Limb (tissue), 2 donors: Measurements from ENCODE around the gene EFCAB12.
"Not testable (repeated sequence)": the region's sequence is repeated elsewhere in the genome, so short reads cannot be mapped to it uniquely, and the experiment has no call there.

Source experiments
- DNase-seq, 2 donors: peaks; one replicate each; pipeline ENCODE4 v3.0.0-alpha.2; 2016; ENCODE audit errors: extremely low spot score in 2 of 2

Gene EFCAB12

DNA sequence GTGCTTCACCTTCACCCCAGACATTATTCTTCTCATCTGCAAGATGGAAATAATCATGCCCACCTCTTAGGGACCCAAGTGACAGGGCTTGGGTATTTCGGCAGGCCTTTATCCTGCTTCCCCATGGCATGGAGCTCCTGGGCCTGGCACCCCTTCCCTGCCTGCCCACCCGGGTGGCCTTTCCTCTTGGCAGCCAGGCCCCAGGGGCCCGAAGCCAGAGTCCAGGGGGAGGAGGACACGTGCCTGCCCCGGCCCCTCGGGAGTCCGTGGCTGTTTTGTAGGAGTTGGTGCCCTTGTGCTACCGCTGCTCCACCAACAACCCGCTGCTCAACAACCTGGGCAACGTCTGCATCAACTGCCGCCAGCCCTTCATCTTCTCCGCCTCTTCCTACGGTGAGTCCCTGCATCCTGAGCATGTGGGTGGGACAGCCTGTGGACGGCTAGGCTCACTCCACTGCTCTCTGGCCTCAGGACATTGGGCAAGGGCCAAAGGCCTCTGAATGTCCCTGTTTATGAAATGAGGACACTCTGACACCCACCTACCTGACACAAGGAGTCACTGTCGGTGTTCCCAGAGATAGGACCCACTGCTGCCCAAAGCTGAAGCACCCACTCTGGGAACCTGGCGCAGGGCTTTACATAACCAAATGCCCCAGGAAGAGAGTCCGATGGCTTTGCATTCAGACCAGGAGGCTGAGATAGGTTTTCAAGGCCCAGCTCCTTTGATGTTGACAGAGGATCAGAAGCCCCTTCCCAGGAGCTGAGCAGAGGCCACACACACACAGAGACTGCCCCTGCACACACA lies 34.5 kb downstream of the EFCAB12 start:
- not testable (repeated sequence) for DNase-seq

DNA sequence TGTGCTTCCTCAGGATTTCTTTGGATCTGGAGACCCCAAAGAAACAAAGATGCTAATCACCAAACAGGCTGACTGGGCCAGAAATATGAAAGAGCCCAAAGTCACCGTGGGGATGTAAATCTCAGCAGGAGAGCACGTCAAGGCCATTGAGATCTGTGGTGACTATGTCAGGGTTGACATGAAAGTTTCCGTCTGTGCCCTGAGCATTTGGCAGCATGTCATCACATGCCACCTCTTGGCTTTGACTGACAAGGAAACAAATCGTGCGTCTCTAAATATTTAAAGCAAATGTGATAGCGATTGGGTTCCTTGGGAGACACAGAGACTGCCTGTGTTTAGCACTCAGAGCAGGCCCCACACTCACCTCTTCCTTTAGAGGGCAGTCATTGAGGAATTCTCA lies 35.2 kb downstream of the EFCAB12 start:
- no peak for DNase-seq

DNA sequence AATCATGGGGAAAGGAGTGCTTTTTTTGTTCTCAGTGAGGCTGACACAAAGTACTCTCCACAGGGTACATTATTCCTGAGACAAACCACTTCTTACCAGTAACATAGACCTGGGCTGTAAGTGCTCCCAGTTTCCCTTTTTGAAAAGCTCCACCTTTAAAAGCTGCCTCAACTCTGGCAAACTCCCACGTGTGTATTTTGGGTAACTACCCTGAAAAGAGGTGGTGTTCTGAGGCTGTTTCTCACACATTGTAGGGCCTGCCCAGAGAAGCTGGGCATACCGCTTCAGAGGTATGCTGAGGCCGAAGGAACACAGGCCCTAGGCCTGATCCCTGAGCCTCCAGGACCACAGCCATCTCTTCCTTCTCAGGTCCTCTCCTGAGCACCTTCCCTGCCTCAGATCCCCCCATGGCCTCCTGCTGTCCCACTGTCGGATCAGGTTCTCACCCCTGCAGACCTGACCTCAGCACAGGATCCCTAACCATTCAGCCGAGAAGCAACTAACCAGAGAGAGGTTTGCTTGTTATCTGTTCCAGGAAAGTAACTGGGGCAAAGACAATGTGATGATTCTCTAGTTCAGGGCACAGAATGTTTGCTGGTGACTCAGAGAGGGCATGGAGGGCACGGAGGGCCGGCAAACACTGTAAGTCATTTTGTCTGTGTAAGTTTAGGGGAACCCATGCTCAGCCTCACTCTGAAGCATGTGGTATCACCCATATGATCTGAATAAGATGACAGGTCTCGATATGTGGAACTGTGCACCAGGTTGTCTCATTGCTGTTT lies 36.1 kb downstream of the EFCAB12 start:
- DNase-seq, result not testable (repeated sequence)

DNA sequence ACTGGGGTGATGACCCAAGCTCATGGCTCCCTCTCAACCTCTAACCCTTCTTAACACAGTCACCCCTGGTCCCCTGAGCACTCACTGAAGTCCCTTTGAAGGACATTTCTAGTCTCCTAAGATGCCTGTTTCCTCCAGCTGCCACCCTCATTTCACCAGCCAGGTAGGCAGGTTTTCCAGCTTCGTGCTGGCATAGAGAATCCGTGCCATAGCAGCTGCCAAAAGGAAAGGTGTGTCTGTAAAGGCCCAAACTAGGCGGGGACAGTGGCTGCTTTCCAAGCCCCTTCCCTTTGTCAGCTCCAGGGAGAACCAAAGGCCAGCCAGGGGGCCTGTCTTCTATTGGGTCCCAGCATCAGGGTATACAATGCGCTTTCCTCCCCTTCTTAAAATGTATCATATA lies 36.9 kb downstream of the EFCAB12 start:
- DNase-seq, result not testable (repeated sequence)

DNA sequence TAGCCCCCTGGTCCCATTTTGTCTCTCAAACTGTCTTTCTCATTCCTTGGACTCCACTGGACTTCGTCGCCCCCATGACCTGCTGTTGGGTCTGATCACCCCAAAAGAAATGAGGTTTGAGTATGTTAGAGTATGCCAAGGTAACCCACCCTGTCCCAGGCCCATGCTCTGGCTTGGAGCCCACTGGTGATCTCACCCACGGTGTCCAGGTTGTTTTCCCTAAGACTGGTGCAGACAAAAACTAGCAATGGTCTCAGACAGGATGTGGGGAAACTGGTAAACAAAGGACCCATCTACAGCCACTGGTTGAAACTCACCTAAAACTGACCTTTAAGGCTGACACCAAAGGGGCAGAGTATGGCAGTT lies 38.9 kb downstream of the EFCAB12 start:
- DNase-seq, result no peak

DNA sequence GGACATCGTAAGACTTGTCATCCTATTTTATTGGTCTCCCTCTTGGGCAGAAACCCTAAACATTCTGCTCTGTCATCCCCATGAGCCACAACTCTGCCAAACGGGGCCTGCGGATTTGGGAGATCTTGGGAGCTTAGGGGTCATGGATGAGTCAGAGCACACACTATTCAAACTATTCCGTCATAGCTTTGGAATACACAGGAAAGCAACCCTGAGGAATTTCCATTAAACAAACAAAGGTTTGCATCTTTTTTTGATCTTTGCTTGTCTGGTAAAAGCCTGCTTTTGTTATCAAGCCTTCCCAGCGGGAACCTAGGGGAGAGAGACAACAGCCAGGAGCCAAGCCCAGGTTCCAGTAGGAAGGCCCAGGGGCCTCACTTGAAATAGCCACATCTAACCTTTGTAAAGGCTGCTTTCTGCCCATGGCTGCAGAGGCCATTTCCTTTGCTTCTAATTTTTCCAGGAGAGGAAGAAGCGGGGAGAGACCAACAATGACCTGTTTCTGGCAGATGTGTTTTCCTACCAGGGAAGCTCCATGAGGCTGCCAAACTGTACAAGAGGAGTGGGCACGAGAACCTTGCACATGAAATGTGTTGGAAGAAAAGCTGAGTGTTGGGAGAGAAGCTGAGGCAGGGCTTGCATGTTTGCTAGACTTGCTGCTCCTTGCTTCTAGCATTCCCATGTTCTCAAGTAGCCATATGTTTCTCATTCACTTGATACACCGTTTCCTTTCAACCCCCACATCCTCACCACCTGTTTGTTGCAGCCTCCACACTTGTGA lies 39.5 kb downstream of the EFCAB12 start:
- not testable (repeated sequence) for DNase-seq

DNA sequence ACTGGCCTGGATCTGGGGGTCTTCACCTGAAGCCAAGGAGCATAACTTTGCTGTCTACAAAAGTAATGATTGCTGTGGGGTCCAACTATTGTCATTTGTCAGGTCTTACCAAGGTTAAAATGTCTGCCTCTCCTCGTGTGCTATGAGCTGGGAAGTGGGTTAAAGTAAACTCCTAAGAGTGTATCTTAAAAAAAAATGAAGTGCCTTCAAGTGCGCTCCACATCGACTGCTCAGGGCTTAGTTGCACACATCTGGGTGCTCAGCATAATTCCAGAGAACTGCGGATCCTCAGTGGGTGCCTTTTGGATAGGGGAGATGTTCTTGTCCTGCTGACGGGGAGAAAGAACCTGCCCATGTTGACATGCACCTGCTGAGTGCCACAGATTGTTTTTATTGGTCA lies 40.9 kb downstream of the EFCAB12 start:
- no peak for DNase-seq

DNA sequence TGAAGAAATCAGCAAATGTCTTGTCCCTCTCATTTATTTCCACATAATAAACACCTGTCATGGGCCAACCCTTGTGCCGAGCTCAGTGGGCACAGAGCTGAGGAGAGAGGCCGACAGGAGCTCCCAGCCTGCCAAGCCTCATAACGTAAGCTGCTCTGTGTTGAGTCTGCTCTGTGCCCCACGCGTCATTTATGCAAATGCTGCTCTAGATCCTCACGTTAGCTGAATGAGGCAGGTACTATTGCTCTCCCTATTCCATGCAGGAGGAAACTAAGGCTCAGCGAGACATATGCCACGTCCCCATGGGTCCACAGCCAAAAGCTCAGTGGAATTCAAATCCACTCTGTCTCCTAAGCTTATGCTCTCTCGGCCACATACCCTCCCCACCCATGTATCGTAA lies 41.5 kb downstream of the EFCAB12 start:
- DNase-seq, result no peak

DNA sequence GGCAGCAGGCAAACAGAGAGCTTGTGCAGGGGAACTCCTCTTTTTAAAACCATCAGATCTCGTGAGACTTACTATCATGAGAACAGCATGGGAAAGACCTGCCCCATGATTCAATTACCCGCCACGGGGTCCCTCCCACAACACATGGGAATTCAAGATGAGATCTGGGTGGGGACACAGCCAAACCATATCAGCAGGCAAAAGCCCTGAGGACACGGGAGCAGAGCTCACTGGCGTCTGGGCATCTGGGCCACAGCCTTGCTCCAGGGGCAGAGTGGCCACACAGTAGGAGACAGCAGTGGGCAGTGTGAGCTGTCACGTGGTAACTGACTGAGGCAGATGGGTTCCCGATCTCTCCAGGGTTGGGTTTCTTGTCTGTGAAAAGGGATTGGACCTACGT lies 42.9 kb downstream of the EFCAB12 start:
- not testable (repeated sequence) for DNase-seq

DNA sequence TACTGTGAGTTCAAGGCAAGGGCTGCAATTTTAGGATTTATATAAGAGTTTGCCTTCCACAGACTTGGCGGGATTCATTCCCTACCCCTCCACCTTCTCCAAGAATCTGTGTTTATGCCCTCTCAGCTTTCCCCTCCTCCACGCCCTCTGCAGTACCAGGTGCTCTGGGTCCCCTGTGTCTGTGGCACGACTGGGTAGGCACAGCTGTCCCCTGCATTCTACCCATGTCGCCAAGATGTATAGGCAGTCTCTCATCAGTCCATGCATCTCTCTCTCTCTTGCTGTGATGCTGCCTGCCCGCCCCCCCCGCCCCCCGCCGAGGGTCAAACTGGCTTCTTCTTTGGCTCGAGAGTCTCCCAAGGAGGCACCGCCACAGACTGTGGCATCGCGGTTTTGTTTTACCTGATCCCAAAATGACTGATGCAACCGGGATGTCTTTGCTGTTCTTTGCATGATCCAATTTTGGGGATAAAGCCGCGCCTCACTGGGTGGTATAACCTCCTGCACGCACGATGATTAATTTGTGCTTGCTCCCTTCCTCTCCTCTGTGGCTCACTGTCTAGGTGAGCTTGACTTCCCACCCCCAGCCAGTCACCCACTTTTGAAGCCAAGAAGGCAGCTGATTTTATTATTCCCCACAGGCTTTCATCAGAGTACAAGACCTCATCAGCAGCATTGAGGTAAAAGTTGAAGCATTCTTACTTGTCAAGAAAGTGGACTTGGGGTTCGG lies 43.7 kb downstream of the EFCAB12 start:
- no peak for DNase-seq

DNA sequence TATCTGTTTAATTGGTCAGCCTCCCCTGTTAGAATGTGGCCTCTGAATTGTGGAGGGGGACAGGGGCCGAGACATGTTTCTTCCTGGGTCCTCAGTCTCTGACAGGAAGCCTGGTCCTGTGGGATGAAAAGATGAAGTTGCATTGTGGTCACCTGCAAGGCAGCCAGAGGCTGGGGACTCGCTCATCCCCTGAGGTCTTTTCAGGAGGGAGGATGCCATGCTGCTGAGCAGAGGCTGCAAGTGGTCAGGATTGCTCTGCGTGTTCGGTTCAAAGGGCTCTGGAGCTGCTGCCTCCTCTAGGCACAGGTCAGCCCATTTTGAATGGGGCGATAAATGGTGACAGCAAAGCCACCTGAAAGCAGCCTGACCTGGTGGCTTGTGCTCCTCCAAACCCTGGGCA lies 44.3 kb downstream of the EFCAB12 start:
- not testable (repeated sequence) for DNase-seq

DNA sequence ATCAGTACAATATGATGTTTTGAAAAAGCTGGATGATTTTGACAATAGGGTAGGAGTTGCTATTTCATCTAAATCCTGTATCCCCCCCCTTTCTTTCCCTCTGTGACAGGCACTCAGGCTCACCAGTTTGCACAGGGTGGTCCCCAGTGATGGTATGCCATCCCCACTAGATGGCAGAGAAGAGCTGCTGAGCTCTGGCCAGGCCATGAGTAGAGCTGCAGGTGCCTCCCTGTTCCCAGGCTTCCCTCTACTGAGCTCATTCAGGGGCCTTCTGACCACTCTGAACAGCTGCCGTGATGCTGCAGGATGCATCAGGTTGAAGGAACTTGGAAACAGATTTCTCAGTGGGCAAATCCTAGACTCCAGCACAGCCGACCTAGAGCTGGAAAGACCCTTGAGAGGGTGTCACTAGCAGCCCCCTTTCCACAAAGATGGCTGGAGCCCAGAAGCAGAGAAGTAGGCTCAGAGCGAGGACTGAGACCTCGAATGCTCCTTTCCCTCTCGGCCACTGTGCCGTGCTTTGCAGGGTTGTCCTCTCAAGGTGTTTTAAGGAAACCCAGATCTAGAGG lies 45.1 kb downstream of the EFCAB12 start:
- DNase-seq, result peak; percentile 52 to 65

DNA sequence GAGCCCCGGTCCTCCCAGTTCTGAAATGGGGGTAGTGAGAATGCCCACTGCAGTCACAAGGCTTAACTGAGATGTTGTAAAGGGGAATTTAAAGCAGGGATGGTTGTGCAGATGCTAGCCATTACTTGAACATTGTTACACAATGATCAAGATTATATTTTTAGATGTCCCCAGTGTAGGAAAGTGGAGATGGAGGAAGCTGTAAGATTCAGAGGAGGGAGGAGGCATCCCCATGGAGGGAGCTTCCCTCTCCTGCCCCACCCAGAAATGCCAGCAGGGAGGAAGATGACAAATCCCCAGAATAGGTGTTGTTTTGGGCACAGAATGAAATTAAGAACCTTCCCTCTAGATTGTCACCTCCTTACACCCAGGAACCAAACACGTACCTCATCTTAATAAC lies 46.1 kb downstream of the EFCAB12 start:
- no peak for DNase-seq

DNA sequence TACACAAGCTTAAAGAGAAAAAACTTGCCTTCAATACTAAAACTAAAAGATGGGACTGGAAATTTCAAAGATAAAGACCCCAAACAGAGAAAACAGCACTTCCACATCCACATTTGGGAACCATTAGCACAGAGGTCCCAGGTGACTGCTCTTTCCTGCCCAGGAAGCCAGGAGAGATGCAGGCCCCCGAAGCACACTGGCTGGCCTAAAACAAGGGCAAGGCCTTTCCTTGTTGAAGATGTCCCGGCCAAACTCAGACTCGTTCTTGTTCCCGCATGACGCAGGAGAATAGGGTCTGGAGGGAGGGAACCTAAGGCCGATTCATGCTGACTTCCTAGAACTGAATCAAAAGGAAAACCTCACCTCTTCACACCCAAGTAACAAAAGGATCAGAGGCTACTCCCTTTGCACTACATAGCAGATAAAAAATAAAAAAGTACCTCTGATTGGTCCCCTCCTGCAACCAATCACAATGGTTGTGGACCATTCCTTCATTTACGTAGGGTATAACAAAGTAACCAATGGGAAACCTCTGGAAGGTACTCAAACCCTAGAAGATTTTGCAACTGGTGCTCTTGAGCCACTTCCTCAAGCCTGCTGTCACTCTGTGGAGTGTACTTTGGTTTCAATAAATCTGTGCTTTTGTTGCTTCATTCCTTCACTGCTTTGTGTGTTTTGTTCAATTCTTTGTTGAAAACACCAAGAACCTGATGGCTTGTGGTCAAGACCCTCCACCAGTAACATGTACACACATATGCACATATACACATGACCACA lies 48.7 kb downstream of the EFCAB12 start:
- no peak for DNase-seq

DNA sequence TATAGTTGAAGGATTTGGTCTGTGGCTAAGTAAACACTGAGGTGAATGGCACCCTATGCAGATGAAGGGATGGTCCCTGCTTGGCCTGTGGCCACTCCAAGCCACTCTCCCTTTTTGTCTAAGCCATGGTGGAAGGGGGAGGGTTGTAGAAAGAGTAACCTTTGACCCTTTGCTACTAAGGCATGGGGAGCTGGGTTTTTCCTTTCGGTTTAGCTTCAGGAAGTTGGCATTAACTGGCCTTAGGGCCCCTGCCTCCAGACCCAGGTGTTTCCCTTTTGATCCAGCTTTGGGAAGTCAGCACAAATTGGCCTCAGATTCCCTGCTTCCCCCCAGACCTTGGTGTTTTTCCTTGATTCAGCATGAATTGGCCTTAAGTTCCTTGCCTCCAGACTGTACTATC lies 49.5 kb downstream of the EFCAB12 start:
- DNase-seq, result no peak

DNA sequence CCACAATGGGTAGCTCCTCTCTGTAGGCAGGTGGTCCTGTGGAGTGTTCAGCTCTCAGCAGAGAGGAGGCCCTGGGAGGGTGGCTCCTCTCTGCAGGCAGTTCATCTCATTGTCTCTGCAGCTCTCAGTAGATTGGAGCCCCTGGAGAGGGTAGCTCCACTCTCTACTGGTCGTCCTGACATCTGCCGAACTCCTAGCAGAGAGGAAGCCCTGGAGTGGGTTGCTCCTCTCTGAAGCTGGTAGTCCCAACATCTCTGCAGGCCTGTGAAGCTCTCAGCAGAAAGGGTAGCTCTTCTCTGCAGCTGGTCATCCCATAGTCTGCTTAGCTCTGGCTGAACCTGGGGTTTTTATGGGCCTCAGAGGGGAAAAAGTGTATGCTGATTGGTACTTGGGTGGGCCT lies 50.8 kb downstream of the EFCAB12 start:
- no peak for DNase-seq

DNA sequence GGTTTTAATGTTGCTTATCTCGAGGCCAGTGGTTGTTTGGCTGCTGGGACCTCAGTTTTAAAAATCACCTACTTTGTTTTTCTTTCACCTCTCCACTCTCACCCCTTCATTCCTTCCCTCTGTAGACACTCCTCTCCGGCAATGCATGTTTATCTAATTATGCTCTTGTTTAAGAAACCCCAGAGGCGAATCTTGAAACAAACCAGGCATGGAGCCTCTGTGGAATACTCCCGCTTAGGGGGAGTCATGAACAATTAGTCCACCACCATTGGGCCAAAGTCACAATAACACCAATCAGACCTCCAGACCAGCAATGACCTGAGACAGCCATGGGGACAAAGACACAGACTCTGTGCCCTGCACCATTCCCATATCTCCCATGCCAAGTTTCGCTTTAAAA lies 53.3 kb downstream of the EFCAB12 start:
- no peak for DNase-seq

DNA sequence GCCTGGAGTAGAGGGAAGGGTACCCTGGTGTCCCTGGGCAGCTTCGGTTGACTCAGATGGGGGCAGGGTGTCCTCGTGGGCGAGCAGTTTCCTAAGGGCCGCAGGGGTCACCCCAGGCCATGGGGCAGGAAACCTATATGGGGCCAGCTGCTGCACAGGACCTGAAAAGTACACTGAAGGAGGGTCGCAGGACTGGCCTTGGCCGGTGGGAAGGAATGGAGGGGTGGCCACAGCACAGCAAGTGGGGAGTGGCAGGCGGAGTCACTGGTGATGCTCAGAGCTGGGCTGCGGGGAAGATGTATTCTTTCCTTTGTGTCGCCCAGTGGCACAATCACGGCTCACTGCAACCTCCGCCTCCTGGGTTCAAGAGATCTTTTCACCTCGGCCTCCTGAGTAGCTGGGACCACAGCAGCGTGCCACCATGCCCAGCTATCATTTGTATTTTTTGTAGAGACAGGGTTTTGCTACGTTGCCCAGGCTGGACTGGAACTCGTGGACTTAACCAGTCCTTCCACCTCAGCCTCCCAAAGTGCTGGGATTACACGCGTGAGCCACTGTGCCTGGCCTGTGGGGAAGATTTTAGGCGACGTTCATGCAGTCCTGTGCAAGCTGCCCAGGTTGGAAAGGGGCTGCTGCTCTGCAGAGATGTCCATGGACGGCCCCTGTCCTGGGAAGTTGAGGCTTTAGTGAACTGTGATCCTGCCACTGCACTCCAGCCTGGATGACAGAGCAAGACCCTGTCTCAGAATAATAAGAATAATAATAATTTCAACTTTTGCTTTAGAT lies 57.2 kb downstream of the EFCAB12 start:
- DNase-seq, result no peak

DNA sequence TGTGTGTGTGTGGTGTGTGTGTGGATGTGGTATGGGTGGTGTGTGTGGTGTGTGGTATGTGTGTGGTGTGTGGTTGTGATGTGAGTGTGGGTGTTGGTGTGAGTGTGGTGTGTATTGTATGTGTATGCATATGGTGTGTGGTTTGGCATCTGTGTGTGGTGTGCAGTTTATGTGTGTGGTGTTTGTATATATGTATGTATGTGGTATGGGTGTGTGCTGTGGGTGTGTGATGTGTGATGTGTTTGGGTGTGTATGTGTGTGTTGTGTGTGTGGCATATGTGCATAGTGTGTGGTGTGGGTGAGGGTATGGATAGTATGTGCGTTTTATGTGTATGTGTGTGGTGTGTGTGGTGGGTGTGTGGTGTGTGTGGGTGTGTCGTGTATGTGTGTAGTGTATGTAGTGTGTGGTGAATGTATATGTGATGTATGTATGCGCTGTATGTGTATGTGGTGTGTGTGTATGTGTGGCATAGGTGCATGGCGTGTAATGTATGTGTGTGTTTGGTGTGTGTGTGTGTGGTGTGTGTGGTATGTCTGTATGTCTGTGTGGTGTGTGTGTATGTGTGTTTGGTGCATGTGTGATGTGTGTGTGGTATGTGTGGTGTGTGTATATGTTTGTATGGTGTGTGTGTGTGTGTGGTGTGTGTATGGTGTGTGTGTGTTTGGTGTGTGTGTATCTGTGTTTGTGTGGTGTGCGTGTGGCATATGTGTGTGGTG lies 58.0 kb downstream of the EFCAB12 start:
- DNase-seq, result no peak
